Skin epidermis (tissue), 12 donors: ENCODE results near the gene ASTN2.

Experiments
- H3K27ac ChIP-seq, 21 experiments: fragments of 200-600 bp; sonication (generic) in 11 of 21; one replicate each; pipeline ENCODE4 v1.5.0; 2020; ENCODE audit warnings: mild to moderate bottlenecking in 3 of 21, inconsistent platforms in 2 of 21, moderate library complexity in 2 of 21
- H3K4me3 ChIP-seq, 7 experiments: fragments of 200-600 bp; sonication (generic) in 2 of 7; one replicate each; pipeline ENCODE4 v1.5.0; 2020; ENCODE audit warnings: inconsistent platforms in 2 of 7, mild to moderate bottlenecking in 2 of 7, moderate library complexity in 1 of 7

The ASTN2 gene

GRCh38 chr9:116547729-116548426 is 867.0 kb downstream of the ASTN2 start:
- Histone ChIP-seq H3K27ac (peak overlapping the region in 10 of 21 experiments; percentile 7 to 68 (median 48)), H3K4me3 (no peak overlapping the region)

- peak overlapping the region in 7 of 21 experiments; percentile 12 to 68 (median 52) for H3K27ac ChIP-seq
- no peak overlapping the region for H3K4me3 ChIP-seq
Observed at GRCh38 chr9:116546711-116547581, 867.9 kb downstream of the ASTN2 start.

- H3K4me3 ChIP-seq = no peak overlapping the region
- H3K27ac ChIP-seq = peak overlapping the region in 9 of 21 experiments; percentile 18 to 78 (median 58)
Observed at GRCh38 chr9:116544896-116545295, 870.0 kb downstream of the ASTN2 start.

GRCh38 chr9:116543731-116544400 is 871.0 kb downstream of the ASTN2 start:
- peak overlapping the region in 8 of 21 experiments; percentile 16 to 78 (median 57) for H3K27ac ChIP-seq
- no peak overlapping the region for H3K4me3 ChIP-seq

- H3K4me3 ChIP-seq = no peak overlapping the region
- H3K27ac ChIP-seq = no peak overlapping the region
Observed at GRCh38 chr9:116541402-116541801, 873.5 kb downstream of the ASTN2 start.

- H3K27ac ChIP-seq = no peak overlapping the region
Observed at GRCh38 chr9:116539549-116539948, 875.3 kb downstream of the ASTN2 start.

GRCh38 chr9:116525611-116526010 is 889.2 kb downstream of the ASTN2 start:
- Histone ChIP-seq H3K4me3 (no peak overlapping the region), H3K27ac (no peak overlapping the region)

More at GRCh38 chr9:116539549-116539948, 875.3 kb downstream of the ASTN2 start:
- no peak overlapping the region for H3K4me3 ChIP-seq

GRCh38 chr9:116524778-116525470 is 889.9 kb downstream of the ASTN2 start:
- no peak overlapping the region for H3K27ac ChIP-seq
- H3K4me3 ChIP-seq = no peak overlapping the region

- no peak overlapping the region for H3K4me3 ChIP-seq
Observed at GRCh38 chr9:116520218-116520617, 894.6 kb downstream of the ASTN2 start.

GRCh38 chr9:116516456-116516855 is 898.4 kb downstream of the ASTN2 start:
- Histone ChIP-seq H3K27ac (no peak overlapping the region), H3K4me3 (no peak overlapping the region)

More at GRCh38 chr9:116520218-116520617, 894.6 kb downstream of the ASTN2 start:
- no peak overlapping the region for H3K27ac ChIP-seq

- H3K27ac ChIP-seq = no peak overlapping the region
- H3K4me3 ChIP-seq = no peak overlapping the region
Observed at GRCh38 chr9:116515541-116515940, 899.3 kb downstream of the ASTN2 start.

GRCh38 chr9:116506685-116507084 is 908.2 kb downstream of the ASTN2 start:
- H3K27ac ChIP-seq = no peak overlapping the region
- no peak overlapping the region for H3K4me3 ChIP-seq

GRCh38 chr9:116504893-116505480 is 909.9 kb downstream of the ASTN2 start:
- Histone ChIP-seq H3K27ac (no peak overlapping the region), H3K4me3 (no peak overlapping the region)

- no peak overlapping the region for H3K4me3 ChIP-seq
- no peak overlapping the region for H3K27ac ChIP-seq
Observed at GRCh38 chr9:116504081-116504480, 910.8 kb downstream of the ASTN2 start.

GRCh38 chr9:116502746-116503145 is 912.1 kb downstream of the ASTN2 start:
- Histone ChIP-seq H3K27ac (no peak overlapping the region), H3K4me3 (no peak overlapping the region)

- H3K4me3 ChIP-seq = no peak overlapping the region
Observed at GRCh38 chr9:116501871-116502270, 913.0 kb downstream of the ASTN2 start.

GRCh38 chr9:116499986-116500871 is 914.6 kb downstream of the ASTN2 start:
- Histone ChIP-seq H3K4me3 (no peak overlapping the region), H3K27ac (no peak overlapping the region)

More at GRCh38 chr9:116501871-116502270, 913.0 kb downstream of the ASTN2 start:
- no peak overlapping the region for H3K27ac ChIP-seq

- Histone ChIP-seq H3K27ac (no peak overlapping the region), H3K4me3 (no peak overlapping the region)
Observed at GRCh38 chr9:116499434-116499833, 915.4 kb downstream of the ASTN2 start.
